ENCODE measurements around the gene ACVR1B.

ACVR1B gene

DNA sequence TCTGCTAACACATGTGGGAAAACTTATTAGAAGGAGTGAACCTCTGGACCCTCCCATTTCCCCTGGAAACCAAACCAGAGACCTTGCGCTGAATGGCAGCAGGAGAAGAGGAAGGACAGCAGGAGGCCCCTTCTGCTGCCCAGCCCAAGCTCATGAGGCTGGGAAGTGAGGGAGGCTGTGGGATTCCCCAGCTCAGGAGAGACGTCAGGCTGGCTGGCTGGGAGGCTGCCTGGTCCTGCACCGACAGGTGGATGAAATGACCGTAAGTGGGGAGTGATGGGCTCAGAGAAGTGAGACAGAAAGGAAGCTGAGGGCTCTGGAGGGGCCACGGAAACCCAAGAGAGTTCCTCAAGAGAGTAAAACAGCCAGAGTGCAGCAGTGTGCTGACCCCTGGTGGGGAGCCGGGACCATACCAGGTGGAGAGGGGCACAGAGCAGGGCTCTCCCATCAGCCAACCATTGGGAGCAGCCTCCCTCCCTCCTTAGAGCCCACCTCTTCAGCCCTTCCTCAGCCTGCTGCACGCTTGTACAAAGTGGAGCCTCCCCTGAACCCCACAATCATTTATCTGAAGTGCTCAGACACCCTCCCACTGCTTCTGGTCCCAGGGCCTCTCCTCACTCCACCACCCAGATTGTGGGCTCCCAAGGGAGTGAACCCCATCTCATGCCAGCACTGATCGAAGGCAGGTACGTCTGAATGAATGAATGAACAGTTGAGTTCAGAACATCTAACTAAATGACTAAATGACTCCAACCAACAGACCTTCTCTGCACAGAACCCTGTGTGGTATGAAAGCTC is 69.2 kb downstream of the ACVR1B start:
- DNase-seq (ENCODE audit: low spot score) = peak; percentile 67

GRCh38 chr12:52022841-52023181 is 71.3 kb downstream of the ACVR1B start:
- DNase-seq (ENCODE audit: low spot score) = no peak

- peak; percentile 87 for DNase-seq (ENCODE audit: low spot score)
These were observed 71.9 kb downstream of the ACVR1B start for GRCh38 chr12:52023182-52023975.

DNA sequence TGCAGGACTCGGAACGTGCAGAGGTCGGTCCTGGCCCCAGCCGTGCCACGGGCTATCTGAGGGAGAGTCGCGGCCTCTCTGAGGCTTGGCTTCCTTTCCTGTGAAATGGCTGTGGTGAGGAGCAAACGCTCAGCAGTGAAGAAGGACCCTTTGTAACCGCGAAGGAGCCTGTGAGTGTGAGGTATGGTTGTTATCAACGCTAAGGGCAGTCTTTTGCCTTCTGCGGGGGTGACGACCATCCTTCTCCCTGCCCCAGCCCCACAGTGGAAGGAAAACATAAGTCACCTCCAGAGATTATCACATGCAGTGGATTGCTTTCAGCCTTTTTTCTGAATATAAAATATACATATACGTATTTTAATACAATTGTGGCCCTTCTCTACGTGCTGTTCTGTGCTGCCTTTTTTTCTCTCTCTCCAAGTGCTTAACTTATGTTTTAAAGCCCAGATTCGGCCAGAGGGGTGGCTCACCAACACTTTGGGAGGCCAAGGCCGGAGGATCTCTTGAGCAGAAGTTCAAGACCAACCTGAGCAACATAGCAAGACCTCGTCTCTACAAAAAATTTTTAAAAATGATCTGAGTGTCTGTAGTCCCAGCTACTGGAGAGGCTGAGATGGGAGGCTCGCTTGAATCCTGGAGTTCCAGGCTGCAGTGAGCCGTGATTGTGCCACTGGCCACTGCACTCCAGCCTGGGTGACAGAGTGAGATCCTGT is 72.6 kb downstream of the ACVR1B start:
- no peak for DNase-seq (ENCODE audit: low spot score)

GRCh38 chr12:52024845-52025230 is 73.3 kb downstream of the ACVR1B start:
- DNase-seq (ENCODE audit: low spot score) = no peak

GRCh38 chr12:52026263-52026662 is 74.8 kb downstream of the ACVR1B start:
- DNase-seq (ENCODE audit: low spot score) = no peak

GRCh38 chr12:52027085-52027843 is 75.8 kb downstream of the ACVR1B start:
- no peak for DNase-seq (ENCODE audit: low spot score)

DNA sequence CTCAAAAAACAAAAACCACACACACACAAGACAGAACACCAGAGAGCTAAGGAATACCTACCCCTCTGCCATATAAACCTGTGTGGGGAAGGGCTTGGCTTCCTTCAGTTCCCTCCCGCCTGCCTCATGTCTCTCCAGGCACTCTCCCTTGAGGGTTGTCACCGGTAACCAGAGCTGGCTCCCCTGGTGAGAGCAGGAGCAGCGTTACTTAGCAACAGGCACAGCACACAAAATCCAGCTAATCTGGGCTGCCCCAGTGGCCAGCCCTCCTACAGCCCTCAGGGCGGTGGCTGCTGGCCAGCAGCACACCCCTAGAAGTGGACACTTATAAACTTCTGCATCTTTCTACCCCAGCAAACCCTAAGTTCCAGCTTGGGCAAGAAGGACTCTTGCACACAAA is 78.2 kb downstream of the ACVR1B start:
- peak; percentile 73 for DNase-seq (ENCODE audit: low spot score)

- peak; percentile 79 for DNase-seq (ENCODE audit: low spot score)
These were observed 80.9 kb downstream of the ACVR1B start for GRCh38 chr12:52032446-52032803.

DNA sequence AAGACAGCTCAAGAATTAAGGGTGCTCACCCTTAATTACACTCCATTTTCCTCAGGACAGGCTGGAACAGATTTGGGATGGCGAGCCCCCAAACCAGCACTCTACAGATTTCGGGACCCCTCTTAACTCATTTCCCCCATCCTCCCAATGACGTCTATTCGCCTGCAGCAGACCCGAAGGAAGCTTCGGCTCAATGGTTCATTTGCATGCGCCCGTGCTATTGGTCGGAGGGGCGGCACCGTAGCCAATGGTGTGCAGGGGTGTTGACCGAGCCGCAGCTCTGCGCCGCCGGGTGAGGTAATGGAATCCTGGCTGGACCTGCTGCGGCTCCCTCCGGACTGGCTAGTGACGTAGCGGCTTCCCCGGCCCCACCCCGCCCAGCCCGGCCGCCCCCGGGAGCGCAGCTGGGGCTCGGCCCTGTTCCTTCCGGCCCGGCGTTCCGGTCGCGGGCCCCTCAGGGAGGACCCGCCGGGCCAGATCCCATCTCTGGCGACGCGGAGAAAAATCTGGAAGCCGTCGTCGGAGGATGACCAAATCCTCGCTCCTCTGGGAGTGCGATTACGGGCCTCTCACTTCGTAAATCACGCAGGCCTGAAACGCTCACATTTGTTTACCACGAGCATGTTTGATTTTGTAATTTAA is 81.4 kb downstream of the ACVR1B start:
- DNase-seq (ENCODE audit: low spot score) = peak; percentile 99

GRCh38 chr12:52033446-52034140 is 82.1 kb downstream of the ACVR1B start:
- DNase-seq (ENCODE audit: low spot score) = no peak

GRCh38 chr12:52035190-52035589 is 83.7 kb downstream of the ACVR1B start:
- no peak for DNase-seq (ENCODE audit: low spot score)

DNA sequence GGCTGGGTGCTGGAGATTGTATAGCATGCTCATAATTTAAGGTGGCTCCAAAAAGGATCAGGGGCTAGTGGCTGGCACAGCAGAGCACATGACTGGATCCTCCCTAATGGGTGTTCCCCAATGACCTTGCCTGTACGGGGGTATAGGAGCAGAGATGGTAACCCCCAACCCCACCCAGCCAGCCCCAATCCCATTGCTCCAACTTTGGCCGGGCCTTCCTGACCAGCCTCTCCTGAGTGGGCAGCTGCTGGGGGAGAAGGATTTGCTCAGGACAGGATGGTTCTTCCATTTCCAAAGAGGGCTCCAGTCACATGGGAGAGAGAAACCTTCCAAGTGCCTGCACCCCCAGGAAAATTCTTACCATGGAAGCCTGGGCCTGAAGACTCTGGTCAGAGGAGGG is 84.4 kb downstream of the ACVR1B start:
- no peak for DNase-seq (ENCODE audit: low spot score)

GRCh38 chr12:52036587-52037171 is 85.2 kb downstream of the ACVR1B start:
- DNase-seq (ENCODE audit: low spot score) = peak; percentile 79

DNA sequence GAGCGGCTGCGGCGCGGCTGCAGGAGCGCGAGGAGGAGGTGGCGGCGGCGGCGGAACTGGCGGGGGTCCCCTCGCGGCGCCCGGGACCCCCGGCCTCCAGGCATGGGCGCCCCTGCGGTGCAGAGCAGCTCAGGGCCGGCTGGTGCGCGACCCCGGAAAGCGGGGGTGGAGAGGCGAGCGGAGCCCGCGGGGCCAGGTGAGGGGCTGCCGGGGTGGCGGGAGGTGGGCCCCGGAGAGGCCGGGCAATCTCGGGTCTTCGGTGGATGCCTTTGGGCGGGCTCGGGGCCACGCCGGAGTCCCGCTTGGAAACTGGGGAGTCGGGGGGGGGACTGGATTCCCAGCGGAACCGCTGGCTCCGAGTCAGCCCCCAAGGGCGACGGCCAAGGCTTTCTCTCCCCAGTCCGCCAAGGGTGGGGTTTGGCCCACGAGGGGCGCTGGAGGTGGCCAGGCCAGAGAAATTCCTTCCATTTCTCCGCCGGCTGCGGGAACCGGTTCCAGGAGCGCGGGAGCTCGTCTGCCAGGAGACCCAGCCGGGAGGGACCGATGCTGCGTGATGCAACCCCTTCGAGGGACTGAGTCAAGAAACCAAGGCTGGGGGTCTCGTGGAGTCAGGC is 85.9 kb downstream of the ACVR1B start:
- DNase-seq (ENCODE audit: low spot score) = no peak

DNA sequence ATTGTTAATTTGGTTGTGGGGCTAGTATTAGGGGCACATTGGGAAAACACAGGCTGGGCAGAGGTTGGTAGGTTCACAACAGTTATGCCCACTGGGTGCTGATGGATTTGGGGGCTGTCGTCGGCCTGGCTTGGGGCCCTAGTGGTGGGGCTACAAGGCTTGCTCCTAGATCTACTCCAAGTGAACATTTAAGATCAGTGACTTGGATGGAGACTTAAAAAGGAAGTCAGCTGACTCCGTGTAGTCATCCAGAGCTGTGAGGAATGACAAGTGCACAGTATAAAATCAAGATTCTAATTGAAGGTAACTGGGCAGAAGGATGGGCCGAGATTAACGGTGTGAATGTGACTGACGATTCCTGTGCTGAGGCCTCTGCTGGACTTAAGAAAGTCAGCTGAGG is 86.9 kb downstream of the ACVR1B start:
- DNase-seq (ENCODE audit: low spot score) = no peak

- DNase-seq (ENCODE audit: low spot score) = no peak
These were observed 89.5 kb downstream of the ACVR1B start for GRCh38 chr12:52041035-52041434.

DNA sequence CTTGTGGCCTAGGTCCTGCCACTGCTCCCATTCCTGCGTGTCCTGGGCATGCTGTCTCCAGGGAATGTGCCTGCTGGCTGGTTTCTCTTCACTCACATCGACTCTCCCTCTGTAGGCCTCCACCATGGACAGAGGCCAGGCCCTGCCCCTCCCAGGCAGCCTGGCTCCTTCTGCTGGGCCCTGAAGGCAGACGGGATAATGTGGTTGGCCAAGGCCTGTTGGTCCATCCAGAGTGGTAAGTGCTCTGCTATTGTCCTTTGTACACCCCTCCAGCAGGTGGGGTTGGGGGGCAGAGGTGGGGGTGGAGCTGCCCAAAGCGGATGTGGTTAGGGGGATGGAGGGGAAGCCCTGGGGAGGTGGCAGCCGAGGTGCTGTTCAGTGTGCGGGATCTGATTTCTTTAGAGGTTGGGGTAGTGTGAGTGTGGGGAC is 90.2 kb downstream of the ACVR1B start:
- no peak for DNase-seq (ENCODE audit: low spot score)

- DNase-seq (ENCODE audit: low spot score) = no peak
These were observed 91.3 kb downstream of the ACVR1B start for GRCh38 chr12:52042706-52043385.

Data from Ammon's horn (tissue), 1 donor.